NCI-H2107 (cell line): ENCODE results near the gene CILP.
"Not testable (repeated sequence)": the region's sequence is repeated elsewhere in the genome, so short reads cannot be mapped to it uniquely, and the experiment has no call there.

Source experiments
- DNase-seq: peaks from one replicate; lab custom pipeline; 2025; lab: John Stamatoyannopoulos, UW

The CILP gene

DNA sequence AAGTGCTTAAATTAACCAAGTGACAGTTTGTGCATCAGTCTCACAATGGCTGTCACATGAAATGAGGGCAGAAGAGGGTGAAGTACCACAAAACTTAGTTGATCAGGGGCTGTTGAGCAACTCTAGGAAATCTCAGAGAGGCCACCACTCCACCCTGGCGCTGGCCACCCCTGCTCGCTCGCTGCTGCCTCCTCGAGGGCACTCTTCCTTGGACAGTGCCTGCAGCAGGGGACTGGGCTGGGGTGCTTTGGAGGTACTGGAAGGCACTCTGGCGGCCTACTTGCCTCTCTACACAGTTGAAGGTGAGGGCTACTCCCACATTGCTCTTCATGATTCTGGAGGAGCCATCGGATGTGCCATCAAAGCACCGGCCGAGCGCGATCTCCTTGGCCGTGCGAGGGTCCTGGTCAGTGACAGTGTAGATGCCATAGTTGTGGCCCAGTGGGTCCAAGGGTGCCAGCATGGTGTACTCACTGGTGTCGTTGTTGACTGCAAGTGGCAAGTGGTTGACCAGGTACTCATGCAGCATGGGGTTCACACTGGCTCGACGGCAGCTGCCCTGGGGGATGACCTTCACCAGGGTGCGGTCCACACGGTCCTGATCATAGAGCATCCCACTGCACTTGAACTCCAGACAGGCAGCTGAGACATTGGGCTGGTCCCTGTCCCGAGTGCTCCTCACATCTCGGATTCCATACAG, 14.5 kb downstream of the CILP start:
- no peak for DNase-seq

DNA sequence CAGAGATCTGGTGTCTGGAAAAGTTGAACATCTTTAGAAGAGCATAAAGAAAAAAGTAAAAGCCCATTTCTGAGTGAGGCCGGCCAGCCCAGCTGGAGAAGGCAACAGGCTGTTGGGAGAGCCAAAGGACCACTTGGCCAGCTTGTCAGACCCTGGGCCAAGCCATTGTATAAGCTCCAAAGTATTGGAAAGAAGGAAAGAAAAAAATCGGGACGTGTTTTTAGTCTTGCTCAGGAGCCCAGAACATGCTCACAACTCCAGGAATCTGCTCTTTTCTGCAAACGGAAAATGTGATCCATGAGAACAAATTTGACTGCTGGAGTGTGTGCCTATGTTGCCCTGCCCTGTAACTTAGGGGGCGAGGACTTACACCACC, 15.7 kb downstream of the CILP start:
- DNase-seq: no peak

DNA sequence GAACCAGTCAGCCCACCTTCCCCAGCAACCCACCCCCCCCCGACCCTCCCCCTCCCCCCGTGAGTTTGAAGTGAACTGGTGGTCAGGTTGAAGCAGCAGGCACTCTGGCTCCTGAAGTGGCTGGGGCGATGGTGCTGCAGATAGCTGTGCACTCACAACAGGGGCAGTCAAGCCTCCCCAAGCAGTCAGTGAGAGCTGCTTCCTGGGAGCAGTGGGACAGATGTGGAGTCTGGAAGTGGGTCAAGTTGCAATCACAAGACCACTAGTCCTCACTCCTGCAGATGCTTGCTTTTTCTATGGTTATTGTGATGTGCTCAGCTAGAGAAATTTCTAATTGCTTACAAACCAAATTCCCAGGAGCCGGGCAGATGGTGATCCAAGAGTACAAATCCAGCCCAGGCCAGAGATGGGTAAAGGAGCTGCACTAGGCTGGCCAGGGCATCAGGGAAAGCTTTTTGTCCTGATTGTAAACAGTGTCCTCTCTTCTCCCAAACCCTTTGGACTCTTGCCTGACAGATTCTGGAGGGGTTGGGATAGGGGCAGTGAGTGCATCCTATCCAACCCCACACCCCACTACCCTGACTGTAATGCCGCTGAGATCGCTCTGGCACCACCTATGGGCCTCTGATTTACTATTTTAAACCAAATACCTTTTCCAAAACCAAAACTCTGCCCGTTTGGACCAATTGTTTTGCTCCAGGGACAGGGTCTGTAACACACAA, 16.3 kb downstream of the CILP start:
- no peak for DNase-seq

DNA sequence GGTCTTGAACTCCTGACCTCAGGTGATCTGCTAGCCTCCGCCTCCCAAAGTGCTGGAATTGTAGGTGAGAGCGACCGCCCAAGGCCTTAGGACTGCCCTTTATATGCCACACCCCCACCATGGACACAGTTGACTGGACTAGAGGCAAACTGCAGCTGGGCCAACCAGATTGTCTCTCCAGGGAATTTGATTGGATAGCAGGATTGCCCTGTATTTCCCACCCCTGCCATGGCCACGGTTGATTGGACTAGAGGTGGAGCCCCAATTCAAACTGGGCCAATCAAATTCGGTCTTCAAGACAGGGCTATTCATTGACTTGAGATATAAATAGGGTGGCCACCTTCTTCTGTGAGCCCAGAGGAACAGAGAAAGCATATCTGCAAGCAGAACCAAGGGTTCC, 19.3 kb downstream of the CILP start:
- DNase-seq: no peak

DNA sequence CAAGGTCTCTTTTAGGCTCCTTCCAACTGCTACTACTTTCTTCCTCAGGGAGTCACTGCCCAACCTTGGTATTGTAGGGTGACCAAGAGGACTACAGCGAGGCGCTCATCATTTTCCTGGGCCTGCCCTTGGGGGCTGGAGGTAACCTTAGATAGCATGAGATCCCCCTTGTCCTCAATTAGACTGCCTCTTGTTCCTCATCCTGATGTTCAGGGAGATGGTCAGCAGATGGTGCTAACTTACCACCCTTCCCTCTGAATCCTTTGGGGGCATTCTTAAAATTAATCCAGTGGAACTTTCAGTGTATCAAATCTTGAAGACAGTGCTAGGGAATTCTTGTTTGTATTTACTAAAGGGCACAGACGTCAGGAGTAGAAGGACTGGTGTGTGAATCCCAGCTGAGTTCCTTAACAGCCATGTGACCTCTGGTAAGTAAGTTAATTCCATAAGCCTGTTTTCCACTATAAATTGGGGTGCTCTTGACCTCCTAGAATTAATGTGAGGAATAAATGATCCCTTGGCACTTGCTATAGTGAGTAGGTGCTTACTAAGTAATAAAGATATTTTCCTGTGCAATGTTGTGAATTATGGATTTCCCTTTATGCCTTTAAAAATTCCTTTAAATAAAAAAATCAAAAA, 22.1 kb downstream of the CILP start:
- DNase-seq: no peak

DNA sequence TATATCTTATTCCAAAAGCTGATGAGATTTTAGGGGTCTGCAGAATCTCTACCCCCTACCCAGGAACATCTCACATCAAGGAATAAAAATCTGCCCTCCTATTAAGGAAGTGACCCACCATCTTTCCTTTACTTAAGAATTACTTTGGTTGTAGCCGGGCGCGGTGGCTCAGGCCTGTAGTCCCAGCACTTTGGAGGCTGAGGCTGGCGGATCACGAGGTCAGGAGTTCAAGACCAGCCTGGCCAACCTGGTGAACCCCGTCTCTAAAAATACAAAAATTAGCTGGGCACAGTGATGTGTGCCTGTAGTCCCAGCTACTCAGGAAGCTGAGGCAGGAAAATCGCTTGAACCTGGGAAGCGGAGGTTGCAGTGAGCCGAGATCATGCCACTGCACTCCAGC, 22.8 kb downstream of the CILP start:
- DNase-seq: not testable (repeated sequence)

DNA sequence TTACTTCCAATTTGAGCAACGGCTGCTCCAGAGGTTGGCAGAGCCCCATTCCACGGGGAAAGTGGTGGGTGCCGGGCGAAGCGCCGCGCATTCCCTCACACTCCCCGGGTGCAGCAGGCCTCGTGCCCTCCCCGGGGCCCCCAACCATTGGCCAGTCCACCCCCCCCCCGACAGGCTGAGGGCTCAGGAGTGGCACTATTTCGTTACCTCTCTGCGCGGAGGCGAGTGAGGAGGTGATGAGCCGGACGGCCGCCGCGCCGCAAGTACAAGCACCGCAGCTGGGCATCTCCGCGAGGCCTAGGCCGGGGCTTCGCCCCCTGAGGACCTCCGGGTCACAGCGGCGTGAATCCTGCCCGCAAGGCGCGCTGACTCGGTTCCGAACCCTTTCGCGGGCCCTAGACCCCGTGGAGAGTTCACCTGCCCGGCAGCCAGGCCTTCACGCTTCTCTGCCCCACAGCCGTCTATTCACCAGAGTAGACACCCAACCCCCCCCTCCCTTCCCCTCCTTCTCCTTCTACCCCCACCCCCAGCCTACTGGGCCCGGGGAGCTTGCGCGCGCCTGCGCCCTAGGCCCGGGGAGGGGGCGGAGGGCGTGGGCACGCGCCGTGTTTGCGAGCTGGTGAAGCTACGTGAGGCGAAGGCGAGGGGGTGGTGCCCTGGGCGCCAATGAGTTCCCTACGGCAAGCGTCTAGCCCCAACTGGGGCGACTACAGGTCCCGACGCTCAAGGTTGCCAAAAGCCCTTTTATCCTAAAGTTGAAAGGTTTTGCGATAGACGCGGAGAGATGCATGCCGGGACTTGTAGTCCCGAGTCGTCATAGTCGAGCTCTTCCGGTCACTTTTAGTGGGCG, 26.2 kb downstream of the CILP start, which contains the start of gene CLPX:
TSS of gene CLPX (minus strand) at position 475 of the 850 bp plus-strand sequence. CDS start at position 286, 189 bp downstream.
- peak; percentile 66 for DNase-seq

DNA sequence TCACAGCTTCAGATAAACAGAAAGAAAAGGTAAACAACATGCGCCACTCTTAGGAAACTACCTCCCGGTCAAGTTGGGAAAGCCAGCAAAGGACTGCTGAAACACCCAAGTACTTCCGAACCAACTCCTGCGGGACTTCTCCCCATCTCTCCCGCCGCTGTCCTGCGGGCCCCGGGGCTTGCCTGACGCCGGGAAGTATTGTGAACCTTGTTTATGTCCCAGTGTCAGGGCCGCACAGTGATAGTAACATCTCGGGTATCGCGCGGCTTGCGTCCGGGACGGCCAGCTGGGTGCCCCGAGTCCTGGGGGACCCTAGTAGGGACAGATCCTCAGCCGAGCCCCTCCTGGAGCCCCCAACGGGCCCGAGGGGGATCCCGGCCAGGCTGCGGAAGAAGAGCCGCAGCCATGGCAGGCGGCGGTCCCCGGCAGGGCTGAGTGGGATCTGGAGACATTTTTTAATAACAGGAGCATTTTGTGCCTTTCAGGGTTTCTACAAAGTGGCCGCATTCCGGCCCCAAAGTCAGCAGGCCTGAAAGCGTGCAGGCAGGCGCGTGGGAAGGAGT, 26.9 kb downstream of the CILP start:
- DNase-seq: no peak

DNA sequence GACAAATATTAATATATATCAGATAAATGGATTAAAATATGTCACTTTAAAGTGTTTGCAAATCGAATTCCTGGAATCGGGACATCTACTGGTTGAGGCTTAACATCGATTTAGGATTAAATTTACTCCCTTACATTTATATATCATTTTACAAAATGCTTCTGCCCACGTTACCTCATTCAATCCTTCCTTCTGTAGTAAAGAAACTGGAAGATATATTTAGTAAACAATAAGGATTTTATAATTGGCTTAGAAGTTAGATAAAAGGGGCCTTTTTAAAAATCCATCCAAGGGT, 27.5 kb downstream of the CILP start:
- no peak for DNase-seq

DNA sequence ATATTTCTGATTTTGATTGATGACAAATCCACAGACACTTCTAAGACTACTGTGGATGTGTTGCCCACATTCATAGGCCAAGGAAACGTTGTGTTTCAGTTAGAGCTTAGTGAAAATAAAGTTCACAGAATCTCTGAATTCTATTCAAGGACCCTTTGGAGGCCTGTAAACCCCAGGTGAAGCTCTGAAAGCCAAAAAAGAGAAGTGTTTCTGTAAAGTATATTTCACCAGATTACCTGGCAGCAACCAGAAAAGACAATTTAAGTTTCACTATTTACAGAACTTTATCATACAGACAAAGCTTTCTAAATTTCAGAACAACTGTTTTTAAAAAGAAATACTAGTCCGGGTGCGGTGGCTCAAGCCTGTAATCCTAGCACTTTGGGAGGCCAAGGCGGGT, 28.7 kb downstream of the CILP start:
- DNase-seq: no peak

DNA sequence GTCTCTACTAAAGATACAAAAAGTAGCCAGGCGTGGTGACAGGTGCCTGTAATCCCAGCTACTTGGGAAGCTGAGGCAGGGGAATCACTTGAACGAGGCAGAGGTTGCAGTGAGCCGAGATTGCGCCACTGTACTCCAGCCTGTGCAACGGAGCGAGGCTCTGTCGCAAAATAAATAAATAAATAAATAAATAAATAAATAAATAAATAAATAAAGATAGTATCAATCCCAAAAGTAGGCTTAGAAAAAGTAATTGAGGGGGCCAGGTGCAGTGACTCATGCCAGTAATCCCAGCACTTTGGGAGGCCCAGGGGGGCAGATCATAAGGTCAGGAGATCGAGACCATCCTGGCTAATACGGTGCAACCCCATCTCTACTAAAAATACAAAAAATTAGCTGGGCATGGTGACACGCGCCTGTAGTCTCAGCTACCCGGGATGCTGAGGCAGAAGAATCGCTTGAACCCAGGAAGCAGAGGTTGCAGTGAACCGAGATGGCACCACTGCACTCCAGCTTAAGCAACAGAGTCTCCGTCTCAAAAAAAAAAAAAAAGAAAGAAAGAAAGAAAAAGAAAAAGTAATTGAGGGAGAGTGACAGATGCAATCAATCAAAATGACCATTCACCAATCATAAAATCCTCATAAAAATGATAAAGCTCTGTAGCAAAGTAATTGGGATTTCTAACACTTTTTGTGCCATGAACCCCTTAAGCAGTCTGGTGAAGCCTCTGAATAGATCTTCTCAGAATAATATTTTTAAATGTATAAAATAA, 29.5 kb downstream of the CILP start:
- DNase-seq: not testable (repeated sequence)

DNA sequence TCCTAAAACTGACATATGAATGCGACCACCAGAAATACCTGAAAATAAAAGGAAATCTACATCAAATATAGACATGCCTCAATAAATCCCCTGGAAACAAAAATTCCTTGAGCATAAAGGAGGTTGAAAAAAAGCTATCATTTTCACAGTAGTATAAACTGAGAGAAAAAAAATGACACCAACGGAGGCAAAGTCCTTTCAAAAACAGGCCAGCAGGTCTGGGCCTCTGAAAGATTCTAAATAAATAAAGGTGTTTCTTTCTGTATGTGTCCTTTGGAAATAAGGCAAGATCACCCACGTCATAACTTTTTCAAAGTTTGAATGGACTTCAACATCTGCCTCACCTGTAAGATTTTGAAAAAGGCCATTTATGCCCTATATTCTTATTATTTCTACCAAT, 31.1 kb downstream of the CILP start:
- no peak for DNase-seq

DNA sequence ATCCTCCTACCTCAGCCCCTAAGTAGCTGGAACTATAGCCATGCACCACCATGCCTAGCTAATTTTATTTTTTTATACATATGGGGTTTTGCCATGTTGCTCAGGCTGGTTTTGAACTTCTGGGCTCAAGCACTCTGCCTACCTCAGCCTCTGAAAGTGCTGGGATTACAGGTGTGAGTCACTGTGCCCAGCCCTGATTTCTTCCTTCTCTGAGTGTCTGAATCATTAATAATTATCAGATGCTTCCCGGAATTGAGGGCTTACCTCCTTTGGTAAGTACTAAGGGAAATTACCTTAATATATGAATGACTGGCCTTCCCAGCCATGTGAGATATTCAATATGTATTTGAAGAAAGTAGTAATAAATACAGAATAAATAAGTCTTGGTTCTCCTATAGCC, 33.4 kb downstream of the CILP start:
- DNase-seq: no peak

DNA sequence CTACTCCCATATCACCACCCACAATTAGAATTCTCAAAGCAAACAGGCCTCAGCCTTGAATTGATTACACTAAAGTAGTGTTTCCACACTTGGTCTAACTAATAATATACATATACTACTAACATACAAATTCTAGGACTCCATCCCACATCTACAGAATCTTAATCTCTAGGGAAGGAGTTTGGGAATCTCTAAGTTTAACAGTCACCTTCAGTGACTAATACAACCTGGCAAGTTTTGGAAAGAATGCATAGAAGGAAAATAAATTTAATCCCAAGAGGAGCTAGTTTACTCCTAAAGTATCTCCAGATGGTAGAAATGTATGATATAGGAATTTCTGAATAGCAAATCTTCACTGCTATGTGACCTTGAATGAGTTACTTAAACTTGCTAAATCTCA, 35.2 kb downstream of the CILP start:
- DNase-seq: no peak

DNA sequence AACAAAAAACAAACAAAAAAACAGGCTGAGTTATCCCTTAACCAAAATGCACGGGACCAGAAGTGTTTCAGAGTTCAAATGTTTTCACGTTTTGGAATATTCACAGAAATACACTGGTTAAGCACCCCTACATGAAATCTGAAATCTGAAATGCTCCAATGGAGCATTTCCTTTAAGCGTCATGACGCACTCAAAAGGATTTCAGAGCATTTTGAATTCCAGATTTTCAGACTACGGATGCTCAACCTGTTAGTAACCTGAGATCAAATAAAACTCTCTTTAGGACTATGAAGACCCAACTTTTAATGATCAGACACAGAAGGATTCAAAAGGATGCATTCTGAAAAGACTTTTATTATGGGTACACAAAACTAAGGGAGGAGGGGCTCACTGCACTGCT, 35.8 kb downstream of the CILP start:
- no peak for DNase-seq

DNA sequence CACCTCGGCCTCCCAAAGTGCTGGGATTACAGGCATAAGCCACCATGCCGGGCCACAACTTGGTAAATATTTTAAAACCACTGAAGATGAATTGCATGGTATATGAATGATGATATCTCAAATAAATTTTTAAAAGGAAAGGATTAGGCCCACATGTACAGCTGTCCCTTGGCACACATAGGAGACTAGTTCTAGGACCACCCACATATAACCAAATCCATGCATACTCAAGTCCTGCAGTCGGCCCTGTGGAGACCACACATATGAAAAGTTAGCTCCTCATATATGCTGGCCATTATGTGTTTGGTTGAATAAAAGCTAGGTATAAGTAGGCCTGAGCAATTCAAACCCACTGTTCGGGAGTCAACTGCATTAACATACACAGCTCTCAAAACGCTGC, 36.8 kb downstream of the CILP start:
- no peak for DNase-seq

DNA sequence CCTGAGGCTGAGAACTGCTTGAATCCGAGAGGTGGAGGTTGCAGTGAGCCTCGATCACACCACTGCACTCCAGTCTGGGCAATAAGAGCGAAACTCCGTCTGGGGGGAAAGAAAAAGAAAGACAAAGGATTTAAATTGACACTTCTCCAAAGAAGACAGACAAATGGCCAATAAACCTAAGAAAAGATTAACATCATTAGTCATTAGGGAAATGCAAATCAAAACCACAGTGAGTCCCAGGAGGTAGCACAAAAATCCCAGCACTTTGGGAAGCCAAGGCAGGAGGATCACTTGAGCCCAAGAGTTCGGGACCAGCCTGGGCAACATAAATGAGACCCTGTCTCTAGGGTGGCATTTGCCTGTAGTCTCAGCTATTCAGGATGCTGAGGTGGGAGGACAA, 38.7 kb downstream of the CILP start:
- no peak for DNase-seq

DNA sequence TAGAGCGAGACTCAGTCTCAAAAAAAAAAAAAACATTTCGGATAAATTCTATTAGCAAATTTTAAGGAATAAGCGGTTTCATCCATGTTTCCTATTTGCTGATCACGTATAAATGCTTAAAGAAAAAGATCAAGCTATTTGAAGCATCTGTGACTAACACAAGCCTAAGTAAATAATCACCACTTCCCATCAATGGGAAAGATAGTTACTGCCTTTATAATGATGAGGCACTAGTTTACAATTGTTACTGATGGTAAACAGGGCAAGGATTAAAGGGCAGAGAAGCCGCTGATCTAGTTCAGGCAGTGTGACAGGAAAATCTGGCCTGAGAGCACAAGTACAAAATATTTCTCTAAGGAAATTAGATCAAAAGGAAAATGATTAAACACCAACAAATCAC, 39.8 kb downstream of the CILP start:
- no peak for DNase-seq

DNA sequence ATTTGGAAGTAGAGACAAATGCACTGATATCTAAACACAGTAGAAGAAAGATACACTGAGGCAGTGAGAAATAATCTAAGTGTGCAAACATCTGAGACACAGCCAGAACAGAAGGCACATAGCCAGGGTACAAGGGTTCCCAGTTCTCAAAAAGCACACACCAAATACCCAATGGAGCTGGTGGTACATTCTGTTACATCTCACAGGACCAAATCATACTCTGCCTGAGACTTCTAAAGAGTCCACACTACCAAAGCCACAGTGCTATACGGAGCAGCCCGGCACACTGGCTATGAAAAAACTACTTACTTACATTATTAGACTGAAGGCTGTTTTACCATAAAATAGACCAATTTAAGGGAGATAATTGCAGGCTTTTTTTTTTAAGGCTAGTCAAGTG, 45.4 kb downstream of the CILP start:
- DNase-seq: no peak

DNA sequence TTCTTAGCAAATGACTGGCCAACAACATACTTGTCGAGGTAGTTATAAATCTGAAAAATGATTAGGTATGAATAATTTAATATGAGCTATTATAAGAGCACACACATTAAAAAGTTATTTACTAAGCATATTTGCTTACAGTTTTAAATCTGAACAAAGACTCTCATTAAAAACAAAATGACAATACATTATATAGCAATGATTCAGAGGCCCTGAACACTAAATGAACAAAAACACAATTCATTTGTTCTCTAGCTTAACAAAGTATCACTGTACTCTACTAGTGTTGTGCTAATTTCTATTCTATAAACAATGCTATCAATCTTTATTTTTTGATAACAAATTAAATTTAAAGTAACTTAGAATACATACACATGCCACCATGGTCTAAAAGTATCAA, 47.1 kb downstream of the CILP start:
- no peak for DNase-seq

DNA sequence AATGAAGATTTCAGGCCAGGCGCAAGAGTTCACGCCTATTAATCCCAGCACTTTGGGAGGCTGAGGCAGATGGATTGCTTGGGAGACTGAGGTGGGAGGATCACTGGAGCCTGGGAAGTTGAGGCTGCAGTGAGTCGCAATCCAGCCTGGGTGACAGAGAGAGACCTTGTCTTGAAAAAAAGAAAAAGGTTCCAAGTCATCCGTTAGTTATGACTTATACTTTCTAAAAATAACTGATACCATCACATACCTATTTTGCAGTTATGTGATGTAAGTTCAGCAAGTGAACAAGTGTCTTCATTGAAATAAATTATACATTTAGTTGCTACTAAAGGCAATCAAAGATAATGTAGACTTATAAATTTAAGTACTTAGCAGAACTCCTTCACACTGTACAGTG, 48.2 kb downstream of the CILP start:
- no peak for DNase-seq

DNA sequence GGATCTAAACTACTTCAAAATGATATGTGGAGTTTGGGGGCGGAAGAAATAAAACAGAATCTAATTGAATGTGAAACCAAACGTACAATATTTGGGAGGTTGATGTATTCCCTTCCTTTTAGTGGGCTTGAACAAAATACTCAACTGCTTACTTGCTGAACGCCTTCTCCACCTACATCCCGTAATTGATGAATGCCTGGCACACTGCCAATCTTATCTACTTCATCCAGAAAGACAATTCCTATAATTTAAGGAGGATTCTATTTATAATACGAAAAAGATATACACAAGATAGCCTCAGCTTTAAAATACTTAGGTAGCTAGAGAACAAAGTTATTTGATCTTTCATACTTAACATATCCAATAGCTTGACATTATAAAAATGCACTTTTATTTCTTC, 54.6 kb downstream of the CILP start:
- no peak for DNase-seq
